CD14-positive monocyte (primary cell): ENCODE results near the gene SMYD3. TPM values are rescaled to one million over a fixed set of nuclear protein-coding genes. Genes with fewer than 3 reads are reported as not detected.
"Not testable (repeated sequence)": the region's sequence is repeated elsewhere in the genome, so short reads cannot be mapped to it uniquely, and the experiment has no call there.

Experiments
- DNase-seq, 3 donors: peaks; one replicate each; pipeline ENCODE4 v3.0.0-alpha.2; 2011 to 2022
- H2AFZ ChIP-seq: 2 replicates; pipeline ENCODE4 v1.6.0; 2012; ENCODE audit warnings: mild to moderate bottlenecking, low read depth, low read length, inconsistent platforms; ENCODE audit not compliant: insufficient read depth, poor library complexity, severe bottlenecking
- H3K27ac ChIP-seq, 2 donors: 1 replicate in 1 of 2; 2 replicates in 1 of 2; pipeline ENCODE4 v1.5.1; 2012 to 2013; ENCODE audit warnings: low read length in 2 of 2, control low read depth in 1 of 2, inconsistent platforms in 1 of 2, low read depth in 1 of 2, mild to moderate bottlenecking in 1 of 2
- H3K27me3 ChIP-seq, 2 donors: one replicate each; pipeline versions ENCODE4 v1.6.0 to v1.6.1; 2011 to 2013; ENCODE audit warnings: low read length in 2 of 2; ENCODE audit not compliant: control insufficient read depth in 2 of 2, insufficient read depth in 2 of 2
- H3K36me3 ChIP-seq, 2 donors: replicated peaks in 1 of 2; 1 replicate in 1 of 2; 2 replicates in 1 of 2; pipeline versions ENCODE4 v1.5.1 to v1.6.1; 2012 to 2013; ENCODE audit warnings: low read length in 2 of 2, control low read depth in 1 of 2, inconsistent platforms in 1 of 2, mild to moderate bottlenecking in 1 of 2; ENCODE audit not compliant: insufficient read depth in 2 of 2, control insufficient read depth in 1 of 2
- H3K4me1 ChIP-seq, 2 donors: 1 replicate in 1 of 2; 2 replicates in 1 of 2; pipeline versions ENCODE4 v1.5.1 to v1.6.1; 2012 to 2013; ENCODE audit warnings: low read length in 2 of 2, control low read depth in 1 of 2, inconsistent platforms in 1 of 2, mild to moderate bottlenecking in 1 of 2, moderate library complexity in 1 of 2; ENCODE audit not compliant: insufficient read depth in 2 of 2, control insufficient read depth in 1 of 2
- H3K4me2 ChIP-seq: replicated peaks from 2 replicates; pipeline ENCODE3; 2012; ENCODE audit warnings: low read length, moderate library complexity, mild to moderate bottlenecking; ENCODE audit not compliant: poor library complexity, severe bottlenecking; ENCODE audit errors: extremely low read depth
- H3K4me3 ChIP-seq, 3 experiments: fragments of 200-600 bp in 1 of 3; sonication (generic) in 1 of 3; replicated peaks in 1 of 3; 1 replicate in 2 of 3; 2 replicates in 1 of 3; pipeline ENCODE4 v1.5.1; 2011 to 2013; ENCODE audit warnings: low read length in 3 of 3, mild to moderate bottlenecking in 3 of 3, control low read depth in 2 of 3, low read depth in 2 of 3, inconsistent platforms in 1 of 3, moderate library complexity in 1 of 3
- H3K79me2 ChIP-seq: 2 replicates; pipeline ENCODE4 v1.6.0; 2012; ENCODE audit warnings: mild to moderate bottlenecking, control low read depth, inconsistent platforms, low read length, moderate library complexity; ENCODE audit not compliant: insufficient read depth
- H3K9ac ChIP-seq: 2 replicates; pipeline ENCODE4 v1.6.0; 2017; ENCODE audit warnings: low read length, mild to moderate bottlenecking; ENCODE audit not compliant: insufficient read depth, poor library complexity, severe bottlenecking
- H3K9me3 ChIP-seq, 2 donors: replicated peaks in 1 of 2; 1 replicate in 1 of 2; 2 replicates in 1 of 2; pipeline versions ENCODE4 v1.5.1 to v1.6.1; 2012 to 2013; ENCODE audit warnings: low read length in 2 of 2, control low read depth in 1 of 2; ENCODE audit not compliant: control insufficient read depth in 1 of 2, insufficient read depth in 1 of 2
- H4K20me1 ChIP-seq: 2 replicates; pipeline ENCODE4 v1.6.0; 2012; ENCODE audit warnings: mild to moderate bottlenecking, low read length, control low read depth, moderate library complexity; ENCODE audit not compliant: insufficient read depth
- H3K27ac Mint-ChIP-seq, 7 donors: one replicate each; pipeline ENCODE4 v1.8.0; 2020; ENCODE audit warnings: mild to moderate bottlenecking in 7 of 7, mixed read lengths in 7 of 7, moderate library complexity in 6 of 7, inconsistent platforms in 2 of 7
- H3K27me3 Mint-ChIP-seq, 3 donors: one replicate each; pipeline ENCODE4 v1.8.0; 2021 to 2022; ENCODE audit warnings: low read depth in 3 of 3, mild to moderate bottlenecking in 3 of 3, mixed read lengths in 3 of 3, moderate library complexity in 3 of 3, inconsistent platforms in 1 of 3
- H3K36me3 Mint-ChIP-seq, 2 donors: one replicate each; pipeline ENCODE4 v1.8.0; 2020; ENCODE audit warnings: mixed read lengths in 2 of 2, inconsistent platforms in 1 of 2, mild to moderate bottlenecking in 1 of 2
- H3K4me1 Mint-ChIP-seq: one replicate; pipeline ENCODE4 v1.8.0; 2020; ENCODE audit warnings: mild to moderate bottlenecking, mixed read lengths
- H3K4me3 Mint-ChIP-seq, 2 donors: one replicate each; pipeline ENCODE4 v1.8.0; 2020; ENCODE audit warnings: mild to moderate bottlenecking in 2 of 2, mixed read lengths in 2 of 2, moderate library complexity in 1 of 2
- H3K9me3 Mint-ChIP-seq, 7 donors: one replicate each; pipeline ENCODE4 v1.8.0; 2020 to 2022; ENCODE audit warnings: mixed read lengths in 7 of 7, mild to moderate bottlenecking in 6 of 7, moderate library complexity in 6 of 7, inconsistent platforms in 2 of 7
- WGBS: methylation state at CpG from one replicate; pipeline ENCODE4 v1.1.5; 2013; ENCODE audit warnings: missing lambda C conversion rate; ENCODE audit not compliant: insufficient coverage; 5-methylcytosine and 5-hydroxymethylcytosine counted together
- intact Hi-C, 2 donors: fragments of 100-400 bp; cut with micrococcal nuclease; formaldehyde crosslinking; loops; one replicate each; pipeline versions ENCODE4 v1.15.0 to v1.15.1; 2023
- polyA plus RNA-seq, 3 donors: library from polyadenylated mRNA; depleted of rRNA in 1 of 3; unstranded in 2 of 3; stranded (reverse) in 1 of 3; fragments of 300-500 nt in 2 of 3; fragments of >200 nt in 1 of 3; fragmentation: Illumina TruSeq in 2 of 3; gene quantifications; 1 replicate in 2 of 3; 2 replicates in 1 of 3; pipeline ENCODE4 v1.2.3, GENCODE V29; 2012 to 2021
- TF ChIP-seq, protein P1 (sequence below): fragments of 200-600 bp; IDR thresholded peaks from one replicate; pipeline ENCODE4 v1.8.0; 2022; ENCODE audit warnings: antibody characterized with exemption, mild to moderate bottlenecking

SMYD3 gene
- polyA plus RNA-seq, 3 donors: 2.7 to 8.4 (median 4.0) TPM

DNA sequence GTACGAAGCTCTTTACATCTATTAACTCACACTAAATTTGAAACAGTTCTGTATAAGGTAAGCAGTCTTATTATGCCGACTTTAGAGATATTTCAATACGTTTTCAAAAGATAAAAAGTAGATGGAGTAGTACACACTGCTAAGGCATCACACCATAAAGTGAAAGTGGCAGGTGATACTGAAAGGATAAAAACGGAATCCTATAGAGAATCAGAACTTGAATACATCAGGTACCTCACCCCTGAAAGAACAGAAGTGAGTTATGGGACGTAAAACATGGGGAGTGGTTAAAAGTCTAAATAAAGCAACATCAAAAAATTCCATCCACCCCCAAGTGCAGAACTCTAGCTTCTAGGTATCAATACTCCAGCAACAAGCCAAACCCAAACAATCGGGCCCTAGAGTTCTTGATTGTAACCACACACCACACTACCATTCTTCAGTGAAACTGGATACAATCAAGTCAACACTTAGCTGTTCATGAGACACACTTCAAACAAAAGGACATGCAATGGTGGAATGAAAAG, 142.6 kb downstream of the SMYD3 start:
- Mint-ChIP-seq H3K27me3 (peaks cover 0 to 2% (median 0%) of the 10 kb centered on the region in 3 donors), H3K9me3 (peaks cover 5 to 14% (median 9%) of the 10 kb centered on the region in 7 donors), H3K4me3 (no peak overlapping the region), H3K4me1 (no peaks in the 10 kb centered on the region), H3K27ac (no peak overlapping the region), H3K36me3 (no peaks in the 10 kb centered on the region)
- intact Hi-C loops: no loop called here
- Histone ChIP-seq H3K4me1 (no peaks in the 10 kb centered on the region), H4K20me1 (no peaks in the 10 kb centered on the region), H3K4me2 (no peak overlapping the region), H3K27me3 (no peaks in the 10 kb centered on the region), H3K79me2 (no peaks in the 10 kb centered on the region), H3K36me3 (no peaks in the 10 kb centered on the region), H3K4me3 (no peak overlapping the region), H3K27ac (no peak overlapping the region), H3K9ac (no peak overlapping the region), H2AFZ (no peak overlapping the region), H3K9me3 (no peaks in the 10 kb centered on the region)
- TF ChIP-seq, protein P1, sequence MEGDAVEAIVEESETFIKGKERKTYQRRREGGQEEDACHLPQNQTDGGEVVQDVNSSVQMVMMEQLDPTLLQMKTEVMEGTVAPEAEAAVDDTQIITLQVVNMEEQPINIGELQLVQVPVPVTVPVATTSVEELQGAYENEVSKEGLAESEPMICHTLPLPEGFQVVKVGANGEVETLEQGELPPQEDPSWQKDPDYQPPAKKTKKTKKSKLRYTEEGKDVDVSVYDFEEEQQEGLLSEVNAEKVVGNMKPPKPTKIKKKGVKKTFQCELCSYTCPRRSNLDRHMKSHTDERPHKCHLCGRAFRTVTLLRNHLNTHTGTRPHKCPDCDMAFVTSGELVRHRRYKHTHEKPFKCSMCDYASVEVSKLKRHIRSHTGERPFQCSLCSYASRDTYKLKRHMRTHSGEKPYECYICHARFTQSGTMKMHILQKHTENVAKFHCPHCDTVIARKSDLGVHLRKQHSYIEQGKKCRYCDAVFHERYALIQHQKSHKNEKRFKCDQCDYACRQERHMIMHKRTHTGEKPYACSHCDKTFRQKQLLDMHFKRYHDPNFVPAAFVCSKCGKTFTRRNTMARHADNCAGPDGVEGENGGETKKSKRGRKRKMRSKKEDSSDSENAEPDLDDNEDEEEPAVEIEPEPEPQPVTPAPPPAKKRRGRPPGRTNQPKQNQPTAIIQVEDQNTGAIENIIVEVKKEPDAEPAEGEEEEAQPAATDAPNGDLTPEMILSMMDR: no peak
- DNase-seq: no peak
- 83% methylated on average over 1 of the region's 6 CpGs for WGBS

DNA sequence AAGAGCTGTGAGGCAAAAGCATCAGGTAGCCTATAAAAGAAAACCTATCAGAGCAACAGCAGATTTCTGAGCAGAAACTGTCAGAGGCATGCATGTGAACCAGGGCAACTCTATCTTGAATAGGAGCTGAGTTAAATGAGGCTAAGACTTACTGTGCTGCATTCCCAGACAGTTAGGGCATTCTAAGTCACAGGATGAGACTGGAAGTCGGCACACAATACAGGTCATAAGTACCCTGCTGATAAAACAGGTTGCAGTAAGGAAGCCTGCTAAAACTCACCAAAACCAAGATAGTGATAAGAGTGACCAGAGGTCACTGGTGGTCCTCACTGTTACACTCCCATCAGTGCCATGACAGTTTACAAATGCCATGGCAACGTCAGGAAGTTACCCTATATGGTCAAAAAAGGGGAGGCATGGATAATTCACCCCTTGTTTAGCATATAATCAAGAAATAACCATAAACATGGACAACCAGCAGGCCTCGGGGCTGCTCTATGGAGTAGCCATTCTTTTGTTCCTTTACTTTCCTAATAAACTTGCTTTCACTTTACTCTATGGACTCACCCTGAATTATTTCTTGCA, 150.0 kb downstream of the SMYD3 start:
- DNase-seq, H3K36me3 ChIP-seq, H3K4me1 ChIP-seq, H3K4me1 Mint-ChIP-seq, H3K4me2 ChIP-seq, H3K27ac Mint-ChIP-seq, H3K79me2 ChIP-seq, intact Hi-C loops, H3K9ac ChIP-seq, H2AFZ ChIP-seq, H3K27me3 ChIP-seq, H3K36me3 Mint-ChIP-seq, H3K4me3 ChIP-seq, H3K27me3 Mint-ChIP-seq, H3K4me3 Mint-ChIP-seq, H4K20me1 ChIP-seq, H3K9me3 ChIP-seq, H3K27ac ChIP-seq: not testable (repeated sequence)
- 100% methylated on average over 1 of the region's 3 CpGs for WGBS
- H3K9me3 Mint-ChIP-seq: peaks cover 6 to 32% (median 10%) of the 10 kb centered on the region in 7 donors
